ENCODE data around the gene PPFIA4.

Gene PPFIA4

DNA sequence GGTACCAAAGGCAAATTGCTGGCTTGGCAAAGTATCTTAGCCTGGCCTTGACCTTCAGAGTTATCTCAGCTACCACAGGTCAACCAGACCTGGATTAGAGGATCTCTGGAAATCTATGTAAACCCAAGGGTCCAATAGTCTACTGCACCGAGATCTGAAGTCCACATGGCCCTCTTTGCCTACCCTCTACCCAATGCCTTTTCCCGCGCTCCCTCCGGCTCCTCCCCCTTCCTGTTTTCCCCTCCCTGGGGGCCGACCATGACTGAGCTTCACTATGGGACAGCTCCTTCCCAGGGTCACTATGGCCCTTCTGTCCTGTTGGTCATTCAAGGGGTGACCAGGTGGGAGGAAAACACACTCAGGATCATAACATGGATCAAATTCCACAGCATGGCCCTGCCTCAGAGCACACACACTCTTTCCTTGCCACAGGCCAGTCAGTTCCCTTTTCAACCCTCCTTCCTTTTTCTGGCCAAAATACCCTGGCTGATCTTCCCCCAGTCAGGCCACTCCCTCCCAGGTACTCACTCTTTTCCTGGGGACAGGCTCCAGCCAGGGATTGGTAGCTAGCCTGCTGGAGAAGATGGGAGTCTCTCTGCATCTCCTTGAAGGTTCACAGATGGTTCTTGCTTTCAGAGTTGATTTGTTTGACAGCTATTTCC lies 38.2 kb upstream of the PPFIA4 start:
- in situ Hi-C loops (cut with HindIII; ENCODE audit: low sequenced_read_pairs) = no loop called here
- H3K4me3 ChIP-seq (ENCODE audit: low read depth, low read length) = no peak overlapping the region
- no peak for DNase-seq (ENCODE audit: low read depth, low spot score)
- TF ChIP-seq, protein P1, sequence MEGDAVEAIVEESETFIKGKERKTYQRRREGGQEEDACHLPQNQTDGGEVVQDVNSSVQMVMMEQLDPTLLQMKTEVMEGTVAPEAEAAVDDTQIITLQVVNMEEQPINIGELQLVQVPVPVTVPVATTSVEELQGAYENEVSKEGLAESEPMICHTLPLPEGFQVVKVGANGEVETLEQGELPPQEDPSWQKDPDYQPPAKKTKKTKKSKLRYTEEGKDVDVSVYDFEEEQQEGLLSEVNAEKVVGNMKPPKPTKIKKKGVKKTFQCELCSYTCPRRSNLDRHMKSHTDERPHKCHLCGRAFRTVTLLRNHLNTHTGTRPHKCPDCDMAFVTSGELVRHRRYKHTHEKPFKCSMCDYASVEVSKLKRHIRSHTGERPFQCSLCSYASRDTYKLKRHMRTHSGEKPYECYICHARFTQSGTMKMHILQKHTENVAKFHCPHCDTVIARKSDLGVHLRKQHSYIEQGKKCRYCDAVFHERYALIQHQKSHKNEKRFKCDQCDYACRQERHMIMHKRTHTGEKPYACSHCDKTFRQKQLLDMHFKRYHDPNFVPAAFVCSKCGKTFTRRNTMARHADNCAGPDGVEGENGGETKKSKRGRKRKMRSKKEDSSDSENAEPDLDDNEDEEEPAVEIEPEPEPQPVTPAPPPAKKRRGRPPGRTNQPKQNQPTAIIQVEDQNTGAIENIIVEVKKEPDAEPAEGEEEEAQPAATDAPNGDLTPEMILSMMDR (IDR thresholded peaks at IDR 0.05; ENCODE audit: low read depth, low read length) = no peak

DNA sequence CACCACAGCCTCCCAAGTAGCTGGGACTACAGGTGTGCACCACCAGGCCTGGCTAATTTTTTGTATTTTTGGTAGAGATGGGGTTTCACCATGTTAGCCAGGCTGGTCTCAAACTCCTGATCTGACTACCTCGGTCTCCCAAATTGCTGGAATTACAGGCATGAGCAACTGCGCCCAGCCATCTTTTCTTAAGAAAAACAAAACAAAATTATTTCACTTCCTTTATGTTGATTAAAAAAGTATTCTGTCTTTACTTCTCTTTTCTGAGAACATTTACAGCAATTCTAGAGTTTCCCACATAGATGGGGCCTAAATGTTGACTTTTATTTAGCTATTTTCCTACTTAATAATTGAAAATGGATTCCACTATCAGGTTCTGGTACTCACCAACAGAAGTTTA lies 36.4 kb upstream of the PPFIA4 start:
- TF ChIP-seq, protein P1 (IDR thresholded peaks at IDR 0.05; ENCODE audit: low read depth, low read length) = no peak
- DNase-seq (ENCODE audit: low read depth, low spot score) = no peak
- in situ Hi-C loops (cut with HindIII; ENCODE audit: low sequenced_read_pairs) = no loop called here
- no peak overlapping the region for H3K4me3 ChIP-seq (ENCODE audit: low read depth, low read length)

DNA sequence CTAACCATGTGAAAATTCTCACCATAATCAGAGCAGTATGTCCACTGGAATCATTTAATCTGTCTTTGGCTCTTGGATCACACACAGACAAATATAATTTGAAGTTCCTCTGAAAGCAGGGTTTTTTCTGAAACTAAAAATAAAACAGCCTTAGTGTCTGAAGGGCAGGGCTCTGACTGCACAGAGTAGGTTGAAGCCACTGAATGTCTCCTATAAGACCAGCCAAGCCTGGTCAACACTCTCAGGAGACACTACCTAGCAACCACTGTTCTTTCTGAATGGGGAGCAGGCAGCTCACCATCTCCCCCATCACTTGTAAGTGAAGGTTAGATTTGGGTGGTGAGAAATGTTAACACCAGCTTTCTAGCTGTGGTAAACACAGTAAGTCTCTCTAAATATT lies 35.2 kb upstream of the PPFIA4 start:
- no peak overlapping the region for H3K4me3 ChIP-seq (ENCODE audit: low read depth, low read length)
- DNase-seq (ENCODE audit: low read depth, low spot score) = no peak
- in situ Hi-C loops (cut with HindIII; ENCODE audit: low sequenced_read_pairs) = no loop called here
- TF ChIP-seq, protein P1 (IDR thresholded peaks at IDR 0.05; ENCODE audit: low read depth, low read length) = no peak

DNA sequence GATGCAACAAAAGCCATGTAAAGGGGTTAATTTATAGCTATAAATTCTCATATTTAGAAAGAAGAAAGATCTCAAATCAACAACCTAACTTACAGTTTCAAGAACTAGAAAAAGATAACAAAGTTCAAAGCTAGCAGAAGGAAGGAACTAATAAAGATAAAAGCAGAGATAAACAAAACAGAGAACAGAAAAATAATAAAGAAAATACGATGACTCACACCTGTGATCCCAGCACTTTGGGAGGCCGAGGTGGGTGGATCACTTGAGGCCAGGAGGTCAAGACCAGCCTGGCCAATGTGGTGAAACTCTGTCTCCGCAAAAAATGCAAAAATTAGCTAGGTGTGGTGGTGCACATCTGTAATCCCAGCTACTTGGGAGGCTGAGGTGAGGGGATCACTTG lies 31.5 kb upstream of the PPFIA4 start:
- DNase-seq (ENCODE audit: low read depth, low spot score) = no peak
- TF ChIP-seq, protein P1 (IDR thresholded peaks at IDR 0.05; ENCODE audit: low read depth, low read length) = no peak
- H3K4me3 ChIP-seq (ENCODE audit: low read depth, low read length) = no peak overlapping the region
- in situ Hi-C loops (cut with HindIII; ENCODE audit: low sequenced_read_pairs) = no loop called here

DNA sequence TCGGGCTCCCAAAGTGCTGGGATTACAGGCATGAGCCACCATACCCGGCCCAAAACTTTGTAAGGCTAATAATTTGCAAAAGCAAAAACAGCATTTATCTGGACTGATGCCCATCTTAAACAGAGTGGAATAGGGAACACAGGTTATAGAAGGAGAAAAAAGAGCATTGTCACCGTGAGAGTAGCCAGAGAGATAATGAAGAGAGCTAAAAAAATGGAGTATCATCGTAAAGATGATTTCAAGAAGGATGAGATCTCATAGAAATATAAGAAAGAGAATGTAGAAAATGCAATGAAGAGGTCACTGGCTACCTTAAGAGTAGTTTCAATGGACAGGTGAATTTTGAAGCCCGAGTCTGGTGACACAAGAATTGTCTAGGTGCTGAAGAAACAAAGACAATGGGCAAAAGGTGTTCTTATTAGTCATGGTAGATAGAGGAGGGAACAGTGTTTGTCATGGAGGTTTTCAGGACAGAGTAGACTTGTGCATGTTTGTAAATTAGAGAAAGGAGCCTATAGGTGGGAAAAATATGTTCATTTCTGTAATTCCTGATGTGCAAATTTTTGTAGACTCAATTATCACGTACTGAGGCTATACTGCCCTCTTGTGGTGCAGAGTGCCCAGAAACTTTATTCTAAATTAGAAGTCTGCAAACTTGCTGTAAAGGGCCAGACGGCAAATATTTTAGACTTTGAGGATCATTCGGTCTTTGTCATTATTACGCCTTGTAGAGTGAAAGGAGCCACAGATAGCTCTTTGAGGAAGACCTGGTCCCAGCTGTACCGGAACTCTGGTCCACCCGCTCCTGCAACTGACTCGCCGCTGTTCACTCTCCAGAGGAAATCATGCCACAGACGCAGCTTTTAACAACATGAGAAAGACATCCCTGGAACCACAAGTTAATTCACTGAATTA lies 27.2 kb upstream of the PPFIA4 start:
- in situ Hi-C loops (cut with HindIII; ENCODE audit: low sequenced_read_pairs) = no loop called here
- no peak overlapping the region for H3K4me3 ChIP-seq (ENCODE audit: low read depth, low read length)
- TF ChIP-seq, protein P1 (IDR thresholded peaks at IDR 0.05; ENCODE audit: low read depth, low read length) = peak; percentile 73
- DNase-seq (ENCODE audit: low read depth, low spot score) = peak; percentile 63

DNA sequence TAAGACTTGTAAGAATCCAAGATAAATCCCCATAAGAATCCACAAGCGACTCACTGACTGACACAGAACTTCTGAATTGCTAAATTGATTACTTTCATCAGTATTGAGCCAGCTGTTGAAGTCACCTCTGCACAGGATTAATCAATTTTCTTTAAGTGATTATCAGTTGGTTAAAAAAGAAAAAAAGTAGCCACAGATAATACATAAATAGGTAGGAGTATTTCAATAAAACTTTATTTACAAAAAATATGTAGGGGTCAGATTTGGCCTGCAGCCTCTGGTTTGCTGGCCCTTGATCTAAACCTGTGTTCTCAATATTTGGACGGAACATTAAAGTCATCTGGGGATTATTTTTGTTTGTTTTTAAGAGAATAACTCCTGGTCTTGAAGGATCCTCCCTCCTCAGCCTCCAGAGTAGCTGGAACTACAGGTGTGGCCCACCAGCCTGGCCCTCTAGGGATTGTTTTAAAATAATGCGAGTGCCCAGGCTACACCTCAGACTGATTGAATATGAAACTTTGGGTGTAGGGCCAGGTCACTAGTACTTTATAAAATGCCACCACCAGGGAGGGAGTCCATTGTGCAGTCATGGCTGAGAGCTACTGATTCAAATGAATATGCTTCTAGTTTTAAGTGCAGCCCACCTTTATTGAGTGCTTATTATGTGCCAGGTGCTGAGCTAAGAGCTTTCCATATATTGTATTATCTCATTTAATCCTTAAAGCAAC lies 25.9 kb upstream of the PPFIA4 start:
- TF ChIP-seq, protein P1 (IDR thresholded peaks at IDR 0.05; ENCODE audit: low read depth, low read length) = no peak
- H3K4me3 ChIP-seq (ENCODE audit: low read depth, low read length) = no peak overlapping the region
- no peak for DNase-seq (ENCODE audit: low read depth, low spot score)
- in situ Hi-C loops (cut with HindIII; ENCODE audit: low sequenced_read_pairs) = no loop called here

Data from astrocyte of the spinal cord (primary cell).